HG03558 (cell line): ENCODE measurements around the gene DIAPH1.

ENCODE experiments used
- ATAC-seq: cut with Tn5 transposase; IDR thresholded peaks from one replicate; pipeline ENCODE4 v1.9.1; 2021; ENCODE audit warnings: moderate number of reproducible peaks; ENCODE audit not compliant: unreplicated experiment; ENCODE audit errors: extremely low read depth

Gene DIAPH1

DNA sequence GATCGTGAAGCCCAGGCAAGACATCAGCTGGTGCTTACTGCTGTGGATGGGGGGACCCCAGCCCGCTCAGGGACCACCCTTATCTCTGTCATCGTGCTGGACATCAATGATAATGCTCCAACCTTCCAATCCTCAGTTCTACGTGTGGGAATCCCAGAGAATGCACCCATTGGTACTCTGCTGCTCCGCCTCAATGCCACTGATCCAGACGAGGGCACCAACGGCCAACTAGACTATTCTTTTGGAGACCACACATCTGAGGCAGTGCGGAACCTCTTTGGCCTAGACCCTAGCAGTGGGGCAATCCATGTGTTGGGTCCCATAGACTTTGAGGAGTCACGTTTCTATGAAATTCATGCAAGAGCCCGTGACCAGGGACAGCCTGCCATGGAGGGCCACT is 129.0 kb downstream of the DIAPH1 start:
- ATAC-seq = no peak

DNA sequence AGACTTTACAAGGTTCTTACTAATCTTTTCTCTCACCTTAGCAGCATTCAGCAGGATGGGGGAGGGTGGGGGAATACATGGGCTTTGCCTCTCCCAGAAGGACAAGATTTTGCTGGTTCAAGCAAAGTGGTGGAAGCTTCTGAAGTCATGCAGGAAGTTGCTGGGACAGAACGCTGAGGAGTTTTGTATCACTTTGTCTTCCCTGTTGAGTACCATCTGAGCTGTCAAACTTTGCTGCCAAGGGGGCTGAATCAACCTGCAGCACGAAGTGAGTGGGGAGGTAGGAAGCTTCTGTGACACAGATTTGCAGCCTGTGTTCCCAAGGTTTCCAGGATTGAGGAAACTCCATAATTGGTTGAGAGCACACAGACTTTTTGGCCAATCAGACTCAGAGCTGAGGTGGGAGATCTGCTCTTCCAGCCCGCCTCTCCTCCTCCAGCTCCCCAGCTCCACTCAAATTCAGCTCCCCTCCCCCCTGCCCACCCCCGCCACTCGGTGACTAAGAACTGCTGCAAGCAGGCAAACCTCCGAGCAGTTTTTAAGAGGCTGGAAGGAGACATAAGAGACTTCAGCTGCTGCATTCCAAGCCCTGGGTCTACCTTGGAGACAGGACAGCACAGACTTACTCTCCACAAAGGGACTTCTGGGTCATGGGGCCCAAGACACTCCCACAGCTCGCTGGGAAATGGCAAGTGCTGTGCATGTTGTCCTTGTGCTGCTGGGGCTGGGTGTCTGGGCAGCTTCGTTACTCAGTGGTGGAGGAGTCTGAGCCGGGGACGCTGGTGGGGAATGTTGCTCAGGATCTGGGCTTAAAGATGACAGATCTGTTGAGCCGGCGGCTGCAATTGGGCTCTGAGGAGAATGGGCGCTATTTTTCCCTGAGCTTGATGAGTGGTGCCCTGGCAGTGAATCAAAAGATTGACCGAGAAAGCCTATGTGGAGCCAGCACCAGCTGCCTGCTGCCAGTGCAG is 129.9 kb downstream of the DIAPH1 start, which contains the start of gene PCDHGC5:
Gene PCDHGC5, plus strand, starts transcription at position 491 of the 971 bp plus-strand sequence. Its CDS starts 160 bp downstream, at position 651.
- ATAC-seq = no peak

- ATAC-seq = no peak
These were observed 131.7 kb downstream of the DIAPH1 start for GRCh38 chr5:141487131-141487530.

DNA sequence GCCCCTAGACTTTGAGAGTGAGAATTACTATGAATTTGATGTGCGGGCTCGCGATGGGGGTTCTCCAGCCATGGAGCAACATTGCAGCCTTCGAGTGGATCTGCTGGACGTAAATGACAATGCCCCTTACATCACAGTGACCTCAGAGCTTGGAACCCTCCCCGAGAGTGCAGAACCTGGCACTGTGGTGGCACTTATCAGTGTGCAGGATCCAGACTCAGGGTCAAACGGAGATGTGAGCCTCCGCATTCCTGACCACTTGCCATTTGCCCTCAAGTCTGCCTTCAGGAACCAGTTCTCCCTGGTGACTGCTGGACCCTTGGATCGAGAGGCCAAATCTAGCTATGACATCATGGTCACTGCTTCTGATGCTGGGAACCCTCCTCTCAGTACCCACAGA is 132.7 kb downstream of the DIAPH1 start:
- no peak for ATAC-seq

DNA sequence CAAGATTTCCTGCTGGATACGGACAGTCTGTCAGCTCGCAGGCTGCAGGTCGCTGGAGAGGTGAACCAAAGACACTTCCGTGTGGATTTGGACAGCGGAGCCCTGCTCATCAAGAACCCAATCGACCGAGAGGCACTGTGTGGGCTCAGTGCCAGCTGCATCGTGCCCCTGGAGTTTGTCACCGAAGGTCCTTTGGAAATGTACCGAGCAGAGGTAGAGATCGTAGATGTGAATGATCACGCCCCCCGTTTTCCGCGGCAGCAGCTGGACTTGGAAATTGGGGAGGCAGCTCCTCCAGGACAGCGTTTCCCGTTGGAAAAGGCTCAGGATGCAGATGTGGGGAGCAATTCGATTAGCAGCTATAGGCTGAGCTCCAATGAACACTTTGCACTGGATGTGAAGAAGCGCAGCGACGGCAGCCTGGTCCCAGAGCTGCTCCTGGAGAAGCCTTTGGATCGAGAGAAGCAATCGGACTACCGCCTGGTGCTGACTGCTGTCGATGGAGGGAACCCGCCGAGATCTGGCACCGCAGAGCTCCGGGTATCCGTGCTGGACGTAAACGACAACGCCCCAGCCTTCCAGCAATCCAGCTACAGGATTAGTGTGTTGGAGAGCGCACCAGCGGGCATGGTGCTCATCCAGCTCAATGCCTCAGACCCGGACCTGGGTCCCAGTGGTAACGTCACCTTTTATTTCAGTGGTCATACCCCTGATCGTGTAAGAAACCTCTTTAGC is 133.3 kb downstream of the DIAPH1 start:
- ATAC-seq = no peak

DNA sequence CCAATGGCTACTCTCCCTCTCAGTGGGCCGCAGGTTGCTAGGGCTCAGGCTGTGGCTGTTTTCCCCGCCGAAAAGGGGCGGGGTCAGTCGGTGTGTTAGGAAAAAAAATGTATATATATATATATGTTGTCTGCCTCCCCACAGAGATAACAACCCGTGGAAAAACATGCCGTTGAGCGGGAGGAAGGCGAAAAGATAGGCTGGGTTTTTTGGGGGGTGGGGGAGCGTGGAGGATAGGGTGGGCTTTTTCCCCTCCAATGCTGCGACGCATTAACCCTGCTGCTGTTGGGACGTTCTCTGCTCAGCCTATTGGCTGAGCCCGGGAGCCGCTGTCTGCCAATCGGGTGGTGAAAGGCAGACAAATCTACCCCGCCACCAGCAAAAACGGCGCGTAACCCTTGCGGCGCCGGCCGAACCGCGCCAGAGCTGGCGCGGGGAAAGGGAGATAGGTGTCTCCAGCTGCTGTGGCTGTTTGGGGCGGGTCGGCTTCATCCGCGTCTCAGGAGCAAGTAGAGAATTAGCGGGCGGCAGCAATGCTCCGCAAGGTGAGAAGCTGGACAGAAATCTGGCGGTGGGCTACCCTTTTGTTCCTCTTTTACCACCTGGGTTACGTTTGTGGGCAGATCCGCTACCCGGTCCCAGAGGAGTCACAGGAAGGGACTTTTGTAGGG is 134.0 kb downstream of the DIAPH1 start, which contains the start of gene PCDHGC4:
Gene PCDHGC4, plus strand, starts transcription at position 390 of the 671 bp plus-strand sequence. Its CDS starts 144 bp downstream, at position 534.
- no peak for ATAC-seq

DNA sequence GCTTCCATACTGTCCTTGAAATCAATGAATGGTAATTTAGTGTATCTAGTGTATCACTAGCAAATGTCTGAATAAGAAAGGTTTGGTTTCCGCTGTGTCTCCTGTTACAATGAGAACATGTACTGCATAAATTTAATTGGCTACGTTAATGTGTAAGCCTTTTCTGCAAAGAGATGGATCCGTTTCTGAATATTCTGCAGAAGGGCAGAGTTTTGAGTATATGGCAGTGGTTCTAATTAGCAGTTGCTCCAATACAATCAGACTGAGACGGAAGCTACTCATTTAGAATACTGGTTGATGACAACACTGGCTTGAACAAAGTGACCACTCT is 134.5 kb downstream of the DIAPH1 start:
- no peak for ATAC-seq

DNA sequence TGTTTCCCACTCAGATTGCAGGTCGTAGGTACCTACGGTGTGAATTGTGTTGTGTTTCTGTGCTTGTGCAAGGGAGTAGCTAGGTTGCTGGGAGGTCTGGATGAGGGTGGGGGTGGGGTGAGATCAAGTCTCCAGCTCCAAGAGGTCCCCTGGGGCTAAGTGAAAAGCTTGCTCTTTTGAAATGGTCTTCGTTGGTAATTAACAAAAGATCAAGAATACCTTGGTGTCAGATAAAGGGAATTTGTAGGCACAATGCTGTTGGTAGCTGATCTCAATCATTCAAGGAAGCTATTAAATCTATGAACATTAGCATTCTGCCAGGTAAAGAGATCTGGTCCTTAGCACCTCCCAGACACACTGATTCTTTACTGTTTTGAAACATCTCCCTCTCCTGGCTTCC is 134.9 kb downstream of the DIAPH1 start:
- no peak for ATAC-seq

DNA sequence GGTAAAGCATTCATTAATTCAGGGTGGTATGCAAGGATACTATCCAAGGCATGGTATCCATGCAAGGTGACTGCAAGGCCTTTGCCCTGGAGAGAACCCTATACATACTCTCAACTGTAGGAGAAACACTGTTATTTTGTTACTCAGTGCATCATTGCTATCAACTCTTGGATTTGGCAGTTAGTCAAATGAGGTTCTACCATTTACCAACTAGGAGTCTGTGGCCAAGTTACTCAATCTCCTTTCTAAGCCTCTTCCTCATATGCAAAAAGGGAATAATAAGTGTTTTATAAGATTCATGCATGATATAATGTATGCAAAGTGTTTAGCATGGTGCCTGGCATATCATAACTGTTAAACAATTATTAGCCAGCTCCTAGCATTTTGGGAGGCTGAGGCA is 139.0 kb downstream of the DIAPH1 start:
- no peak for ATAC-seq

DNA sequence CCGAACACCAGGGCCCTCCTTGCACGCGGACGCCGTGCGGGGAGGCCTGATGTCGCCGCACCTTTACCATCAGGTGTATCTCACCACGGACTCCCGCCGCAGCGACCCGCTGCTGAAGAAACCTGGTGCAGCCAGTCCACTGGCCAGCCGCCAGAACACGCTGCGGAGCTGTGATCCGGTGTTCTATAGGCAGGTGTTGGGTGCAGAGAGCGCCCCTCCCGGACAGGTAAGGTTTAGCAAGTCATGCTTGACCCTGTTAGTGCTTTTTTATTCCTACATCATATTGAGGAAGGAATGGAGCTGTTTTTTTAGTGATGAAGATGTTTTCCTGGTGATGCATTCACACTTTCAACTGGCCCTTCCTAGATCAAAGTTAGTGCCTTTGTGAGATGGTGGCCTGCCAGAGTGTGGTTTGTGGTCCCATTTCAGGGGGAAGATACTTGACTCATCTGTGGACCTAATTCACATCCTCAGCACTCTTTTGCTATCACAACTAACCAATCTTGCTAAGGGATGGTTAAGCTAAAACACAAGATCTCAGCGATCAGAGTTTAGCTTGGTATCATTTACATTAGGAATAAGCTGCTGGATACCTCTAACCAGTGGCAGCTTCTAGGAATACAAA is 140.4 kb downstream of the DIAPH1 start:
- ATAC-seq = no peak

DNA sequence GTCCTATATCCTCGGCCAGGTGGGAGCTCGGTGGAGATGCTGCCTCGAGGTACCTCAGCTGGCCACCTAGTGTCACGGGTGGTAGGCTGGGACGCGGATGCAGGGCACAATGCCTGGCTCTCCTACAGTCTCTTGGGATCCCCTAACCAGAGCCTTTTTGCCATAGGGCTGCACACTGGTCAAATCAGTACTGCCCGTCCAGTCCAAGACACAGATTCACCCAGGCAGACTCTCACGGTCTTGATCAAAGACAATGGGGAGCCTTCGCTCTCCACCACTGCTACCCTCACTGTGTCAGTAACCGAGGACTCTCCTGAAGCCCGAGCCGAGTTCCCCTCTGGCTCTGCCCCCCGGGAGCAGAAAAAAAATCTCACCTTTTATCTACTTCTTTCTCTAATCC is 141.0 kb downstream of the DIAPH1 start:
- ATAC-seq = no peak

GRCh38 chr5:141477044-141477575 is 141.7 kb downstream of the DIAPH1 start:
- no peak for ATAC-seq

DNA sequence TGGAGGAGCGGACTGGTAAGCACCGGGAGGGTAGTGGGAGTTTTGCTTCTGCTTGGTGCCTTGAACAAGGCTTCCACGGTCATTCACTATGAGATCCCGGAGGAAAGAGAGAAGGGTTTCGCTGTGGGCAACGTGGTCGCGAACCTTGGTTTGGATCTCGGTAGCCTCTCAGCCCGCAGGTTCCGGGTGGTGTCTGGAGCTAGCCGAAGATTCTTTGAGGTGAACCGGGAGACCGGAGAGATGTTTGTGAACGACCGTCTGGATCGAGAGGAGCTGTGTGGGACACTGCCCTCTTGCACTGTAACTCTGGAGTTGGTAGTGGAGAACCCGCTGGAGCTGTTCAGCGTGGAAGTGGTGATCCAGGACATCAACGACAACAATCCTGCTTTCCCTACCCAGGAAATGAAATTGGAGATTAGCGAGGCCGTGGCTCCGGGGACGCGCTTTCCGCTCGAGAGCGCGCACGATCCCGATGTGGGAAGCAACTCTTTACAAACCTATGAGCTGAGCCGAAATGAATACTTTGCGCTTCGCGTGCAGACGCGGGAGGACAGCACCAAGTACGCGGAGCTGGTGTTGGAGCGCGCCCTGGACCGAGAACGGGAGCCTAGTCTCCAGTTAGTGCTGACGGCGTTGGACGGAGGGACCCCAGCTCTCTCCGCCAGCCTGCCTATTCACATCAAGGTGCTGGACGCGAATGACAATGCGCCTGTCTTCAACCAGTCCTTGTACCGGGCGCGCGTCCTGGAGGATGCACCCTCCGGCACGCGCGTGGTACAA is 142.5 kb downstream of the DIAPH1 start:
- no peak for ATAC-seq

GRCh38 chr5:141475625-141476131 is 143.1 kb downstream of the DIAPH1 start, which contains the start of gene PCDHGC3:
PCDHGC3 (plus strand) TSS chr5:141475966; CDS start chr5:141476117, 151 bp downstream.
- ATAC-seq = peak; percentile 94

DNA sequence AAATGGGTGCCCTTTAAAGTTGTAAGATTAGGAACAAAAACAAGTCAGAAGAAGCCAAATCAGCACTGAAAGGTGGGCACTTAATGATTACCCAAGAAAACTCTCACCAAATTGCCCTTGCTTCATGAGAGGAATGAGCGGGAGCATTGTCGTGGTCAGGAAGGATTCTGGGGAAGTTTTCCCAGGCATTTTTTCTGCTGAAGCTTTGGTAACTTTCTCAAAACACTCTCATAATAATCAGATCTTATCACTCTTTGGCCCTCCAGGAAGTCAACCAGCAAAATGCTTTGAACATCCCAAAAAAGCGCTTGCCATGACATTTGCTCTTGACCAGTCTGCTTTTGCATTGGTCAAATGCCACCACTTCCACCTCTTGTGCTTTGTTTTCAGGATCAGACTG is 153.4 kb downstream of the DIAPH1 start:
- no peak for ATAC-seq
